Measurements from ENCODE around the gene LST1.

LST1 gene

DNA sequence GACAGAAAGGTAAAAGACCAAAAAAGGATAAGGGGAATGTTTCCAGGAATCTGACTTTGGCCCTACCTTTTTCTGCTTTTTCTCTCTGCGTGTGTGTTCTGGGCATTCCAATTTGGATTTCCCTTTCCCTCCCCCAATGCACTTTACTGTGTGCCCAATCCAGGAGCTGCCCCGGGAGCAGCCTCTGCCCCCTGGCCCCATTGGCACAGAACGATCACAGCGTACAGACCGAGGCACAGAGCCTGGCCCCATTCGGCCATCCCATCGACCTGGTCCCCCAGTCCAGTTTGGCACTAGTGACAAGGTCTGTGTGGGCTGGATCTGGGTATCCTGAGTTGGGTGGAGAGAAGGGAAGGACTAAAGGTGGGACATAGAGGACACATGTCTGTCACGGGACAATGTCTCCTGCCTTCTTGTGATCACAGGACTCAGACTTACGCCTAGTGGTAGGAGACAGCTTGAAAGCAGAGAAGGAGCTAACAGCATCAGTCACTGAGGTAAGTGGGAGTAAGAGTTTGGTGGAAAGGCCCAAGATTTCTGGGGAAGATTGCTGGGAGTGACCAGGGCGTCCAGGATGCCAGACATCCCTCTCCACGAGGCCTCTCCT lies 49.0 kb downstream of the LST1 start:
- H3K4me3 ChIP-seq (ENCODE audit: low read depth, low read length) = no peak overlapping the region
- no peak for TF ChIP-seq CTCF (IDR thresholded peaks at IDR 0.05; ENCODE audit: insufficient read depth, low read depth, low read length, missing control alignments)
- no peak for DNase-seq (ENCODE audit: low read depth)

GRCh38 chr6:31636698-31637596 lies 50.9 kb downstream of the LST1 start:
- no peak for TF ChIP-seq CTCF (IDR thresholded peaks at IDR 0.05; ENCODE audit: insufficient read depth, low read depth, low read length, missing control alignments)
- no peak for DNase-seq (ENCODE audit: low read depth)
- no peak overlapping the region for H3K4me3 ChIP-seq (ENCODE audit: low read depth, low read length)

Data from GM12865 (cell line).